ENCODE data around the gene AQP1.

AQP1 gene

GRCh38 chr7:30971440-30971839 is 59.8 kb downstream of the AQP1 start:
- no peak for DNase-seq

DNA sequence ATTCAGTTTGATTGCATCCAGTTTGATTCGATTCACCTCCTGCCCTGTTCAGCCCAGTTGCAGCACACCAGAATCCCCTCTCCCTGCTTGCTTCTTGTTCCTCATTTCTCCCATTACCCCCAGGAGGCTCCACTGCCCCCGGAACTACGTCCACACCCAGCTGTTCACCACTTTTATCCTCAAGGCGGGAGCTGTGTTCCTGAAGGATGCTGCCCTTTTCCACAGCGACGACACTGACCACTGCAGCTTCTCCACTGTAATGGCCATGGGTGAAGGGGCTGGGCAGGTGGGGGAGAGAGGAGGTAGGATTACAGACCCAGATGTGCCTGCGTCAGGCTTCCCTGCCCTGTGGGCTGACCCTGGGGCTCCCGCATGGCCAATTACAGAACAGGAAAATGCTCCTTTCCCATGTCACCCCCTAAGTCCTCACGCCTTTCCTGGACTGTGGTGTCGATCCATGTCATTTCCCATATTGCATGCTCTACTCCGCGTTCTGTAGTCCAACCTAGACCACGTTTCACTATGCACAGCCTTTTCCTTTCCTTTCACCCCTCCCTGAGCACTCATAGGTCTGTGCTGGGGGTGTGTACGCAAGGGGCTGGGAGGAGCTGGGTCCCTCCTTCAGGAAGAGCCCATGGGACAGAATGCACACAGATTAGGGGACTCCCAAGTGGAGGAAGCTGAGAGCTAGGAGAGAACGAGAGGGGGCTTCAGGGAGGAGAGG is 60.3 kb downstream of the AQP1 start:
- no peak for DNase-seq

- no peak for DNase-seq
Observed at GRCh38 chr7:30973292-30973691, 61.6 kb downstream of the AQP1 start.

GRCh38 chr7:30973791-30974604 is 62.3 kb downstream of the AQP1 start:
- no peak for DNase-seq

GRCh38 chr7:30974605-30975255 is 63.1 kb downstream of the AQP1 start:
- peak in 1 of 56 donors; percentile 20 for DNase-seq

All from nucleus accumbens (tissue), 56 donors.